Smooth muscle cell (in vitro differentiated cells): ENCODE data around the gene C2CD4D. TPM values are rescaled to one million over a fixed set of nuclear protein-coding genes. Genes with fewer than 3 reads are reported as not detected.

Source experiments
- DNase-seq: peaks from one replicate; lab custom pipeline; 2025; ENCODE audit not compliant: unreplicated experiment; lab: John Stamatoyannopoulos, UW
- H2AFZ ChIP-seq: fragments of 200-600 bp; sonication (generic); 2 replicates; pipeline ENCODE4 v1.6.0; 2016; ENCODE audit warnings: antibody characterized with exemption, low read depth, mild to moderate bottlenecking
- H3F3A ChIP-seq: fragments of 200-600 bp; sonication (generic); 2 replicates; pipeline ENCODE4 v1.6.0; 2017; ENCODE audit warnings: antibody characterized with exemption, low read depth
- H3K27ac ChIP-seq: fragments of 200-600 bp; sonication (generic); 2 replicates; pipeline ENCODE4 v1.5.1; 2016; ENCODE audit warnings: low read depth, mild to moderate bottlenecking
- H3K27me3 ChIP-seq: fragments of 200-600 bp; sonication (generic); 2 replicates; pipeline ENCODE4 v1.6.1; 2016; ENCODE audit warnings: low read depth, mild to moderate bottlenecking
- H3K36me3 ChIP-seq: fragments of 200-600 bp; sonication (generic); 2 replicates; pipeline ENCODE4 v1.5.1; 2016; ENCODE audit warnings: low read depth
- H3K4me1 ChIP-seq: fragments of 200-600 bp; sonication (generic); 2 replicates; pipeline ENCODE4 v1.5.1; 2016; ENCODE audit warnings: low read depth
- H3K4me2 ChIP-seq: fragments of 200-600 bp; sonication (generic); 2 replicates; pipeline ENCODE4 v1.6.0; 2016; ENCODE audit warnings: mild to moderate bottlenecking
- H3K4me3 ChIP-seq: fragments of 200-600 bp; sonication (generic); 2 replicates; pipeline ENCODE4 v1.5.1; 2016; ENCODE audit warnings: mild to moderate bottlenecking
- H3K79me2 ChIP-seq: fragments of 200-600 bp; sonication (generic); 2 replicates; pipeline ENCODE4 v1.6.0; 2016; ENCODE audit warnings: low read depth, mild to moderate bottlenecking
- H3K9ac ChIP-seq: fragments of 200-600 bp; sonication (generic); 2 replicates; pipeline ENCODE4 v1.6.0; 2016; ENCODE audit warnings: low read depth
- H3K9me3 ChIP-seq: fragments of 200-600 bp; sonication (generic); replicated peaks from 2 replicates; pipeline ENCODE4 v1.5.1; 2016; ENCODE audit warnings: low read depth
- H4K20me1 ChIP-seq: fragments of 200-600 bp; sonication (generic); 2 replicates; pipeline ENCODE4 v1.6.0; 2016; ENCODE audit warnings: low read depth
- WGBS: methylation state at CpG from one replicate; pipeline ENCODE4 v1.1.7; 2016; ENCODE audit warnings: low lambda C conversion rate; 5-methylcytosine and 5-hydroxymethylcytosine counted together
- polyA plus RNA-seq: library from polyadenylated mRNA; unstranded; fragments of >200 nt; fragmentation: Nextera tagmentation; extraction: Ambion mirVana; gene quantifications from 2 replicates; pipeline ENCODE4 v1.2.1, GENCODE V29; 2016
- total RNA-seq: library from RNA; depleted of rRNA; stranded (reverse); fragments of >200 nt; gene quantifications from 2 replicates; pipeline ENCODE4 v1.2.3, GENCODE V29; 2014
- TF ChIP-seq, protein P1 (sequence below): fragments of 200-600 bp; sonication (generic); IDR thresholded peaks from 2 replicates; pipeline ENCODE4 v1.5.1; 2017; ENCODE audit warnings: borderline replicate concordance, mild to moderate bottlenecking, antibody characterized with exemption; ENCODE audit not compliant: insufficient read depth, poor library complexity, severe bottlenecking

The C2CD4D gene
- total and polyA plus RNA-seq, 2 experiments from 2014 or later: not detected

- Histone ChIP-seq H3K36me3 (no peaks in the 10 kb centered on the region), H3F3A (no peaks in the 10 kb centered on the region), H4K20me1 (no peaks in the 10 kb centered on the region), H3K79me2 (no peaks in the 10 kb centered on the region), H3K9me3 (no peaks in the 10 kb centered on the region), H3K27me3 (peaks cover 14% of the 10 kb centered on the region), H3K4me2 (no peak overlapping the region), H3K4me1 (no peaks in the 10 kb centered on the region), H2AFZ (no peak overlapping the region), H3K9ac (no peak overlapping the region), H3K27ac (no peak overlapping the region), H3K4me3 (no peak overlapping the region)
- DNase-seq: no peak
- TF ChIP-seq, protein P1, sequence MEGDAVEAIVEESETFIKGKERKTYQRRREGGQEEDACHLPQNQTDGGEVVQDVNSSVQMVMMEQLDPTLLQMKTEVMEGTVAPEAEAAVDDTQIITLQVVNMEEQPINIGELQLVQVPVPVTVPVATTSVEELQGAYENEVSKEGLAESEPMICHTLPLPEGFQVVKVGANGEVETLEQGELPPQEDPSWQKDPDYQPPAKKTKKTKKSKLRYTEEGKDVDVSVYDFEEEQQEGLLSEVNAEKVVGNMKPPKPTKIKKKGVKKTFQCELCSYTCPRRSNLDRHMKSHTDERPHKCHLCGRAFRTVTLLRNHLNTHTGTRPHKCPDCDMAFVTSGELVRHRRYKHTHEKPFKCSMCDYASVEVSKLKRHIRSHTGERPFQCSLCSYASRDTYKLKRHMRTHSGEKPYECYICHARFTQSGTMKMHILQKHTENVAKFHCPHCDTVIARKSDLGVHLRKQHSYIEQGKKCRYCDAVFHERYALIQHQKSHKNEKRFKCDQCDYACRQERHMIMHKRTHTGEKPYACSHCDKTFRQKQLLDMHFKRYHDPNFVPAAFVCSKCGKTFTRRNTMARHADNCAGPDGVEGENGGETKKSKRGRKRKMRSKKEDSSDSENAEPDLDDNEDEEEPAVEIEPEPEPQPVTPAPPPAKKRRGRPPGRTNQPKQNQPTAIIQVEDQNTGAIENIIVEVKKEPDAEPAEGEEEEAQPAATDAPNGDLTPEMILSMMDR: no peak
- WGBS: 88% methylated on average over 7 of the region's 7 CpGs
Observed at GRCh38 chr1:151806170-151806569, 33.5 kb downstream of the C2CD4D start.

DNA sequence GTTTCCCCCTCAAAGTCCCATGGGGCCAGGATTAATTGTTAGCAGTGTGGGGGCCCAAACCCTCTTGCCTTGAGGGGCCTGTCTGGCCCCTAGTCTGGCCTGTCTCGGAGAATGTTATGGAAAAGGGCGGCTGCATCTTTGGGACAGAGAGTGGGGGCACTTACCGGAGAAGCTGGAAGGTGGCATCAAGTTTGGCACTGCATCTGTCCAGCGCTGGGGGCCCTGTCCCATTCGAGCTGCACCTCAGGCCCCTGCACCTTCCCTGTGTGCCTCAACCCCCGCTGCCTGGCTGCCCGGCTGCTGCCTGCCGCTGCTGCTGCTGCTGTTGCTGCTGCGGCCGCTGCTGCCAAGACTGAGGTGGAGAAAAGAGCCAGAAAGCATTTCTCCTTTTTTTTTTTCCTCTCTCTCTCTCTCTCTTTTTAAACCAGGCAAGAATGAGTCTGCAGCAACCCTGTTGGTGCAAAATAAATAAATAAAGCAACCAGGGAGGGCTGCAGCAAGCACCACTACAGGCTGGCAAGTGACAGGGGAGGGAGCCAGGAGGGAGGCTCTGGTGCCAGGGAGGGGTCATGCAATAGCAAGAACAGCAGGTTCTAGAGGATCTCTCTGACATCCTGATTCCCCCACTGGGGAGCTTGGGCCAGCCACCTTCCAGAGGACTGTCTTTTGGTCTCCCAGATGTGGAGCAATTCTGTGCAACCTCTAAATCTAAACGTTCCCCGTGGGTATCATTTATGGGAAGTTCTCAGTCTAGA, 34.4 kb downstream of the C2CD4D start, which contains the start of gene LINGO4:
TSS of gene LINGO4 (minus strand) at position 354 of the 755 bp plus-strand sequence. CDS start 2,715 bp downstream, outside the sequence.
- Histone ChIP-seq H3K27me3 (peaks cover 14% of the 10 kb centered on the region), H3K4me3 (no peak within 1 kb of the TSS), H3K79me2 (no peaks in the 10 kb centered on the region), H3F3A (no peaks in the 10 kb centered on the region), H3K9ac (no peak within 1 kb of the TSS), H2AFZ (no peak within 1 kb of the TSS), H4K20me1 (no peaks in the 10 kb centered on the region), H3K4me2 (no peak within 1 kb of the TSS), H3K4me1 (no peaks in the 10 kb centered on the region), H3K9me3 (no peaks in the 10 kb centered on the region), H3K27ac (no peak within 1 kb of the TSS), H3K36me3 (no peaks in the 10 kb centered on the region)
- no peak for DNase-seq
- 91% methylated on average over 12 of the region's 12 CpGs for WGBS
- TF ChIP-seq, protein P1: no peak

DNA sequence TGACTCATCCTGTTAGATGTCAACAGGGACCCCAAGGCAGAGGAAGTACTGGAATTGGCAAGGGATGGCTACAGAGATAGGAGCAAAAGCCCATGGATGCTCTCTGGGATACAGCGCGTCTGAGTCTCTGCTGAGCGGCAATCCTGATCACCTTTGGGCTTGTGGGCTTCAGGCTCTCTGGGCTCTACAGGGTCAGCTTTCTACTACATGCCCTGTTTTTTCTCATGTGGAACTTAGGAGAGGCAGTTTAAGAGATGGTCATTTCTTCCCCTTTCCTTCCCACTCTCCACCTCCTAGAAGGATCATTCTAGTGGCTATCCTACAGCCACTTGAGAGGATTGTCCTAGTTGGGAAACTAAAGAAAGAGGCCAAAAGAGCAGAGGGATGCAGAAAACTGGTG, 35.7 kb downstream of the C2CD4D start:
- Histone ChIP-seq H3K4me1 (no peaks in the 10 kb centered on the region), H3K9me3 (no peaks in the 10 kb centered on the region), H3K36me3 (no peaks in the 10 kb centered on the region), H3K9ac (no peak overlapping the region), H3K79me2 (no peaks in the 10 kb centered on the region), H3K4me2 (no peak overlapping the region), H3K27ac (no peak overlapping the region), H2AFZ (no peak overlapping the region), H3K4me3 (no peak overlapping the region), H3K27me3 (peaks cover 14% of the 10 kb centered on the region), H3F3A (no peaks in the 10 kb centered on the region), H4K20me1 (no peaks in the 10 kb centered on the region)
- WGBS: 95% methylated on average over 3 of the region's 3 CpGs
- no peak for DNase-seq
- TF ChIP-seq, protein P1: no peak

GRCh38 chr1:151803164-151803563, 36.5 kb downstream of the C2CD4D start:
- H3K4me1 ChIP-seq: no peaks in the 10 kb centered on the region
- no peak overlapping the region for H3K9ac ChIP-seq
- H3K4me3 ChIP-seq: no peak overlapping the region
- H3K79me2 ChIP-seq: no peaks in the 10 kb centered on the region
- H2AFZ ChIP-seq: no peak overlapping the region
- no peaks in the 10 kb centered on the region for H3K36me3 ChIP-seq
- H4K20me1 ChIP-seq: no peaks in the 10 kb centered on the region
- H3K9me3 ChIP-seq: no peaks in the 10 kb centered on the region
- TF ChIP-seq, protein P1: no peak
- no peak overlapping the region for H3K27ac ChIP-seq
- DNase-seq: no peak
- H3K4me2 ChIP-seq: no peak overlapping the region
- peaks cover 14% of the 10 kb centered on the region for H3K27me3 ChIP-seq
- H3F3A ChIP-seq: no peaks in the 10 kb centered on the region
